ENCODE data around the gene CELSR1.

Gene CELSR1

GRCh38 chr22:46374663-46375474 lies 162.6 kb downstream of the CELSR1 start:
- no peak for DNase-seq (ENCODE audit: low spot score)

- no peak for DNase-seq (ENCODE audit: low spot score)
Observed at GRCh38 chr22:46373921-46374662, 163.3 kb downstream of the CELSR1 start.

GRCh38 chr22:46373159-46373558 lies 164.3 kb downstream of the CELSR1 start:
- no peak for DNase-seq (ENCODE audit: low spot score)

GRCh38 chr22:46372686-46373085 lies 164.7 kb downstream of the CELSR1 start:
- DNase-seq (ENCODE audit: low spot score) = no peak

GRCh38 chr22:46371623-46372226 lies 165.7 kb downstream of the CELSR1 start:
- DNase-seq (ENCODE audit: low spot score) = no peak

GRCh38 chr22:46370584-46371291 lies 166.7 kb downstream of the CELSR1 start:
- DNase-seq (ENCODE audit: low spot score) = no peak

GRCh38 chr22:46369716-46370583 lies 167.5 kb downstream of the CELSR1 start:
- no peak for DNase-seq (ENCODE audit: low spot score)

GRCh38 chr22:46368871-46369715 lies 168.3 kb downstream of the CELSR1 start:
- no peak for DNase-seq (ENCODE audit: low spot score)

- DNase-seq (ENCODE audit: low spot score) = no peak
Observed at GRCh38 chr22:46368422-46368821, 169.0 kb downstream of the CELSR1 start.

- peak; percentile 80 for DNase-seq (ENCODE audit: low spot score)
Observed at GRCh38 chr22:46367707-46368191, 169.7 kb downstream of the CELSR1 start.

GRCh38 chr22:46366801-46367706 lies 170.4 kb downstream of the CELSR1 start:
- no peak for DNase-seq (ENCODE audit: low spot score)

- no peak for DNase-seq (ENCODE audit: low spot score)
Observed at GRCh38 chr22:46366327-46366731, 171.1 kb downstream of the CELSR1 start.

- DNase-seq (ENCODE audit: low spot score) = no peak
Observed at GRCh38 chr22:46365166-46365624, 172.2 kb downstream of the CELSR1 start.

- DNase-seq (ENCODE audit: low spot score) = no peak
Observed at GRCh38 chr22:46364341-46365165, 172.9 kb downstream of the CELSR1 start.

GRCh38 chr22:46363611-46364321 lies 173.7 kb downstream of the CELSR1 start:
- no peak for DNase-seq (ENCODE audit: low spot score)

GRCh38 chr22:46362934-46363515 lies 174.4 kb downstream of the CELSR1 start:
- DNase-seq (ENCODE audit: low spot score) = no peak

Data from COLO829 (cell line).